H1 (cell line): Measurements from ENCODE around the gene IFNA2. TPM values are rescaled to one million over a fixed set of nuclear protein-coding genes. Genes with fewer than 3 reads are reported as not detected.

Source experiments
- CTCF ChIA-PET: fragments of 300-600 bp; sonication (Branson Sonifier 250); formaldehyde crosslinking; loops from one replicate; lab custom pipeline; 2021; ENCODE audit not compliant: partially characterized antibody; lab: Charles Lee
- POLR2A ChIA-PET: fragments of 300-600 bp; sonication (Branson Sonifier 250); formaldehyde crosslinking; loops from one replicate; lab custom pipeline; 2021; ENCODE audit warnings: inconsistent platforms; ENCODE audit not compliant: partially characterized antibody; lab: Charles Lee
- DNase-seq, 2 experiments: peaks; one replicate each; pipeline versions ENCODE4 v3.0.0 to v3.0.0-alpha.2; 2010 to 2022; ENCODE audit warnings: low spot score in 2 of 2, low read depth in 1 of 2, mixed read lengths in 1 of 2
- FAIRE-seq: peaks from 2 replicates; lab custom pipeline; 2011; peaks lifted over from hg19 to GRCh38; lab: Jason Lieb, UNC
- H2AFZ ChIP-seq: 2 replicates; pipeline ENCODE4 v1.8.1; 2012; ENCODE audit warnings: low read length, inconsistent platforms
- H2AK5ac ChIP-seq: 2 replicates; pipeline ENCODE4 v1.6.1; 2013; ENCODE audit warnings: low read depth, low read length
- H2BK120ac ChIP-seq: replicated peaks from 2 replicates; pipeline ENCODE3; 2013; ENCODE audit warnings: low read depth, low read length, inconsistent platforms
- H2BK12ac ChIP-seq: 2 replicates; pipeline ENCODE4 v1.6.1; 2013; ENCODE audit warnings: low read depth, low read length
- H2BK15ac ChIP-seq: 2 replicates; pipeline ENCODE4 v1.6.1; 2013; ENCODE audit warnings: low read length
- H2BK20ac ChIP-seq: 2 replicates; pipeline ENCODE4 v1.6.1; 2013; ENCODE audit warnings: low read length
- H2BK5ac ChIP-seq: 2 replicates; pipeline ENCODE4 v1.6.1; 2013; ENCODE audit warnings: low read depth, low read length
- H3K14ac ChIP-seq: 2 replicates; pipeline ENCODE4 v1.6.1; 2013; ENCODE audit warnings: inconsistent platforms; ENCODE audit not compliant: insufficient read length
- H3K18ac ChIP-seq: 2 replicates; pipeline ENCODE4 v1.6.1; 2013; ENCODE audit warnings: low read length; ENCODE audit errors: extremely low read depth
- H3K23ac ChIP-seq: 2 replicates; pipeline ENCODE4 v1.6.1; 2013; ENCODE audit warnings: inconsistent platforms; ENCODE audit not compliant: insufficient read length
- H3K23me2 ChIP-seq: 2 replicates; pipeline ENCODE4 v1.6.1; 2013; ENCODE audit warnings: low read depth, low read length
- H3K27ac ChIP-seq: 2 replicates; pipeline ENCODE4 v1.6.1; 2011; ENCODE audit warnings: low read depth, low read length, inconsistent platforms
- H3K27me3 ChIP-seq, 4 experiments: replicated peaks in 1 of 4; 1 replicate in 1 of 4; 2 replicates in 3 of 4; pipeline versions ENCODE4 v1.6.1 to v1.8.1; 2011 to 2013; ENCODE audit warnings: low read length in 3 of 4, mild to moderate bottlenecking in 3 of 4, inconsistent platforms in 2 of 4, mixed read lengths in 2 of 4, moderate library complexity in 1 of 4; ENCODE audit not compliant: control insufficient read depth in 3 of 4, insufficient read depth in 3 of 4; ENCODE audit errors: extremely low read depth in 1 of 4
- H3K36me3 ChIP-seq, 4 experiments: 2 replicates each; pipeline versions ENCODE4 v1.6.1 to v1.8.1; 2011 to 2013; ENCODE audit warnings: mild to moderate bottlenecking in 4 of 4, low read length in 3 of 4, moderate library complexity in 2 of 4, control low read depth in 1 of 4, inconsistent platforms in 1 of 4; ENCODE audit not compliant: insufficient read depth in 4 of 4, control insufficient read depth in 2 of 4
- H3K4ac ChIP-seq: replicated peaks from 2 replicates; pipeline ENCODE3; 2013; ENCODE audit warnings: low read length, low read depth, mixed read lengths, inconsistent platforms; ENCODE audit not compliant: insufficient read length
- H3K4me1 ChIP-seq, 4 experiments: replicated peaks in 1 of 4; 1 replicate in 1 of 4; 2 replicates in 3 of 4; pipeline versions ENCODE4 v1.6.1 to v1.8.1; 2011 to 2013; ENCODE audit warnings: low read length in 3 of 4, inconsistent platforms in 2 of 4, mixed read lengths in 1 of 4; ENCODE audit not compliant: insufficient read depth in 4 of 4, control insufficient read depth in 3 of 4
- H3K4me2 ChIP-seq, 2 experiments: 2 replicates each; pipeline versions ENCODE4 v1.6.1 to v1.8.1; 2011 to 2013; ENCODE audit warnings: low read depth in 2 of 2, low read length in 2 of 2, control low read depth in 1 of 2, inconsistent platforms in 1 of 2, mild to moderate bottlenecking in 1 of 2; ENCODE audit not compliant: insufficient read depth in 1 of 2
- H3K4me3 ChIP-seq, 4 experiments: fragments of 200-600, 300-600 bp in 1 of 4; sonication (generic), shearing (Covaris generic), sonication (Bioruptor Twin) in 1 of 4; 2 replicates each; pipeline versions ENCODE4 v1.5.1 to v1.8.1; 2011 to 2016; ENCODE audit warnings: low read length in 4 of 4, low read depth in 3 of 4, control low read depth in 2 of 4, inconsistent platforms in 2 of 4, mild to moderate bottlenecking in 2 of 4, mixed read lengths in 1 of 4, moderate library complexity in 1 of 4; ENCODE audit not compliant: insufficient read depth in 2 of 4; ENCODE audit errors: extremely low read depth in 1 of 4
- H3K56ac ChIP-seq: replicated peaks from 2 replicates; pipeline ENCODE3; 2013; ENCODE audit warnings: low read depth, mild to moderate bottlenecking, mixed read lengths, low read length, inconsistent platforms; ENCODE audit not compliant: insufficient read length
- H3K79me1 ChIP-seq: 2 replicates; pipeline ENCODE4 v1.6.1; 2013; ENCODE audit warnings: low read depth, low read length, control low read depth
- H3K79me2 ChIP-seq, 2 experiments: 2 replicates each; pipeline versions ENCODE4 v1.6.1 to v1.8.1; 2012 to 2013; ENCODE audit warnings: low read length in 2 of 2, mild to moderate bottlenecking in 2 of 2, inconsistent platforms in 1 of 2; ENCODE audit not compliant: insufficient read depth in 2 of 2, control insufficient read depth in 1 of 2
- H3K9ac ChIP-seq, 4 experiments: replicated peaks in 1 of 4; 1 replicate in 1 of 4; 2 replicates in 3 of 4; pipeline versions ENCODE4 v1.6.1 to v1.8.1; 2011 to 2013; ENCODE audit warnings: low read depth in 3 of 4, low read length in 3 of 4, control low read depth in 2 of 4, mild to moderate bottlenecking in 2 of 4, moderate library complexity in 2 of 4, inconsistent platforms in 1 of 4; ENCODE audit errors: extremely low read depth in 1 of 4
- H3K9me3 ChIP-seq, 2 experiments: 2 replicates each; pipeline versions ENCODE4 v1.6.1 to v1.8.1; 2012 to 2013; ENCODE audit warnings: mild to moderate bottlenecking in 2 of 2, moderate library complexity in 2 of 2, control low read depth in 1 of 2, inconsistent platforms in 1 of 2, low read depth in 1 of 2, low read length in 1 of 2, mixed read lengths in 1 of 2; ENCODE audit not compliant: insufficient read depth in 2 of 2
- H4K20me1 ChIP-seq, 2 experiments: replicated peaks in 1 of 2; 2 replicates each; pipeline versions ENCODE3 to v1.8.1; 2011 to 2013; ENCODE audit warnings: inconsistent platforms in 2 of 2, low read length in 2 of 2, mild to moderate bottlenecking in 1 of 2; ENCODE audit not compliant: insufficient read depth in 2 of 2, control insufficient read depth in 1 of 2
- H4K5ac ChIP-seq: 2 replicates; pipeline ENCODE4 v1.6.1; 2013; ENCODE audit warnings: low read length, low read depth, mixed read lengths, inconsistent platforms; ENCODE audit not compliant: insufficient read length
- H4K8ac ChIP-seq: 2 replicates; pipeline ENCODE4 v1.8.0; 2013; ENCODE audit warnings: mild to moderate bottlenecking, moderate library complexity, low read length, inconsistent platforms; ENCODE audit not compliant: insufficient read depth; ENCODE audit errors: extremely low read depth
- H4K91ac ChIP-seq: replicated peaks from 2 replicates; pipeline ENCODE3; 2013; ENCODE audit warnings: low read length, mixed read lengths, inconsistent platforms; ENCODE audit not compliant: insufficient read length
- WGBS, 2 experiments: shearing (Covaris generic) in 1 of 2; methylation state at CpG; one replicate each; pipeline versions ENCODE4 v1.1.6 to v1.1.7; 2013 to 2015; ENCODE audit warnings: low lambda C conversion rate in 2 of 2, mixed read lengths in 2 of 2, inconsistent platforms in 1 of 2, low coverage in 1 of 2, missing lambda C conversion rate in 1 of 2; ENCODE audit not compliant: insufficient replicate concordance in 2 of 2, insufficient coverage in 1 of 2, insufficient read length in 1 of 2; ENCODE audit errors: extremely low coverage in 1 of 2, missing lambda C conversion rate in 1 of 2; 5-methylcytosine and 5-hydroxymethylcytosine counted together
- polyA plus RNA-seq, 7 experiments: library from polyadenylated mRNA; depleted of rRNA in 3 of 7; stranded (reverse) in 5 of 7; unstranded in 2 of 7; fragments of >200 nt in 5 of 7; fragments of 200-250 nt in 2 of 7; gene quantifications; 1 replicate in 5 of 7; 2 replicates in 1 of 7; 4 replicates in 1 of 7; pipeline versions ENCODE4 v1.2.1 to v1.2.3, GENCODE V29; 2011 to 2013; ENCODE audit warnings: missing spikeins in 2 of 7, mixed read lengths in 2 of 7
- total RNA-seq: library from RNA; stranded (reverse); fragmentation: NEBNext Ultra II Directional; extraction: Animal tissue kit (Norgen Biotek cat#: 25700); gene quantifications from 2 replicates; pipeline ENCODE4 v1.2.1, GENCODE V29; 2021

IFNA2 gene
- total and polyA plus RNA-seq, 2 of the 8 experiments (the other 6 are each of a cell fraction or from before 2014, with no cell fraction given): not detected

- Histone ChIP-seq H3K9me3 (peaks cover 0 to 2% of the 10 kb centered on the region in 2 experiments; a peak in 1 of 4 replicates), H3K27me3 (no peaks in the 10 kb centered on the region), H2BK12ac (no peak overlapping the region), H3K36me3 (no peaks in the 10 kb centered on the region), H3K4me1 (no peaks in the 10 kb centered on the region), H3K27ac (no peak overlapping the region), H3K14ac (no peak overlapping the region), H4K91ac (no peak overlapping the region), H3K79me1 (no peaks in the 10 kb centered on the region), H2AK5ac (no peak overlapping the region), H2BK15ac (no peak overlapping the region), H4K20me1 (no peaks in the 10 kb centered on the region), H3K4me2 (no peak overlapping the region), H4K5ac (no peak overlapping the region), H2AFZ (no peak overlapping the region), H2BK20ac (no peak overlapping the region), H3K4me3 (no peak overlapping the region), H3K56ac (no peak overlapping the region), H3K23ac (no peak overlapping the region), H3K9ac (no peak overlapping the region), H4K8ac (no peak overlapping the region), H3K79me2 (no peaks in the 10 kb centered on the region), H2BK120ac (no peak overlapping the region), H3K18ac (no peak overlapping the region), H3K23me2 (no peaks in the 10 kb centered on the region), H3K4ac (no peak overlapping the region), H2BK5ac (no peak overlapping the region)
- FAIRE-seq: no peak
- WGBS, 2 experiments: 79% methylated on average over 3 of the region's 3 CpGs; no CpG with 5 or more reads in 1 of the 2 experiments
- DNase-seq: no peak
- POLR2A ChIA-PET: no interaction called here
- CTCF ChIA-PET: interaction anchor here (1.4 to 2.4 kb wide), 2 partner anchors 11 to 44 kb away, joined by 4 to 6 read pairs; no protein-coding TSS in a partner anchor
Measured at GRCh38 chr9:21348430-21348970, 36.7 kb downstream of the IFNA2 start.
